GM12878 (cell line): ENCODE results near the gene PRDM16. TPM values are rescaled to one million over a fixed set of nuclear protein-coding genes. Genes with fewer than 3 reads are reported as not detected.

Source experiments
- ATAC-seq: fragments of 200-7000 bp; cut with Tn5 transposase; 3 replicates; pipeline ENCODE4 v1.9.1; 2020; ENCODE audit warnings: mild to moderate bottlenecking, moderate library complexity
- BruUV-seq: library from RNA; stranded (reverse); fragments of 400-500 nt; replicated peaks from 2 replicates; lab custom pipeline; 2021; lab: Mats Ljungman, UMichigan
- CTCF ChIA-PET: fragments of 300-600 bp; sonication (Branson Sonifier 250); formaldehyde crosslinking; extraction: SDS; loops from one replicate; lab custom pipeline; 2021; ENCODE audit warnings: inconsistent platforms; lab: Yijun Ruan, JAX
- POLR2A ChIA-PET: fragments of 350-600 bp; formaldehyde crosslinking; extraction: SDS; loops from one replicate; lab custom pipeline; 2021; ENCODE audit warnings: inconsistent platforms; lab: Charles Lee
- RAD21 ChIA-PET: fragments of 300-600 bp; sonication (Branson Sonifier 250); formaldehyde crosslinking; loops from one replicate; lab custom pipeline; 2023; ENCODE audit warnings: antibody characterized with exemption; ENCODE audit not compliant: unreplicated experiment; lab: Charles Lee
- SMC1A ChIA-PET: fragments of 300-600 bp; sonication (Branson Sonifier 250); formaldehyde crosslinking; loops from one replicate; lab custom pipeline; 2023; ENCODE audit not compliant: unreplicated experiment, uncharacterized antibody; lab: Charles Lee
- DNase-seq: peaks from one replicate; pipeline ENCODE4 v3.0.0-alpha.2; 2011; ENCODE audit warnings: low read depth, low spot score
- FAIRE-seq: peaks from 3 replicates; lab custom pipeline; 2011; peaks lifted over from hg19 to GRCh38; lab: Jason Lieb, UNC
- H2AFZ ChIP-seq: 2 replicates; pipeline ENCODE4 v1.6.0; 2011; ENCODE audit warnings: low read depth, low read length, control low read depth; ENCODE audit not compliant: control insufficient read depth
- H3K27ac ChIP-seq: 2 replicates; pipeline ENCODE4 v1.5.1; 2011; ENCODE audit warnings: control low read depth; ENCODE audit not compliant: control insufficient read depth, insufficient read depth
- H3K27me3 ChIP-seq, 2 experiments: replicated peaks in 1 of 2; 2 replicates each; pipeline versions ENCODE4 v1.6.0 to v1.6.1; 2011; ENCODE audit warnings: low read length in 1 of 2; ENCODE audit not compliant: control insufficient read depth in 2 of 2, insufficient read depth in 2 of 2
- H3K36me3 ChIP-seq, 2 experiments: 2 replicates each; pipeline ENCODE4 v1.5.1; 2011; ENCODE audit warnings: low read length in 1 of 2; ENCODE audit not compliant: control insufficient read depth in 2 of 2, insufficient read depth in 2 of 2
- H3K4me1 ChIP-seq: 2 replicates; pipeline ENCODE4 v1.6.1; 2011; ENCODE audit warnings: mild to moderate bottlenecking, low read length, moderate library complexity, mixed read lengths; ENCODE audit not compliant: control insufficient read depth, insufficient read depth
- H3K4me2 ChIP-seq: 2 replicates; pipeline ENCODE4 v1.6.0; 2011; ENCODE audit warnings: control low read depth; ENCODE audit not compliant: control insufficient read depth, insufficient read depth
- H3K4me3 ChIP-seq: fragments of 200-600 bp; sonication (generic); 2 replicates; pipeline ENCODE4 v1.5.1; 2016
- H3K79me2 ChIP-seq: 2 replicates; pipeline ENCODE4 v1.6.0; 2011; ENCODE audit warnings: low read length; ENCODE audit not compliant: control insufficient read depth, insufficient read depth
- H3K9ac ChIP-seq: 2 replicates; pipeline ENCODE4 v1.8.0; 2011; ENCODE audit warnings: low read length, control low read depth, mixed read lengths; ENCODE audit not compliant: control insufficient read depth, insufficient read depth
- H3K9me3 ChIP-seq: replicated peaks from 3 replicates; pipeline ENCODE4 v1.5.1; 2011; ENCODE audit warnings: mild to moderate bottlenecking, low read length; ENCODE audit not compliant: control insufficient read depth, insufficient read depth
- H4K20me1 ChIP-seq: 2 replicates; pipeline ENCODE4 v1.6.0; 2011; ENCODE audit not compliant: control insufficient read depth, insufficient read depth
- BRCA1 ChIP-seq: IDR thresholded peaks from 2 replicates; pipeline ENCODE4 v1.6.1; 2011; ENCODE audit warnings: low read depth, low read length, improper control_type of control experiment
- CEBPB ChIP-seq, 2 experiments: fragments of 150-350 bp in 1 of 2; IDR thresholded peaks; 2 replicates each; pipeline ENCODE4 v1.6.1; 2012 to 2014; ENCODE audit warnings: low read depth in 2 of 2, low read length in 2 of 2, borderline replicate concordance in 1 of 2, inconsistent platforms in 1 of 2
- DPF2 ChIP-seq: fragments of 450-650 bp; IDR thresholded peaks from 2 replicates; pipeline ENCODE4 v1.6.1; 2017; ENCODE audit warnings: mild to moderate bottlenecking
- EP300 ChIP-seq, 2 experiments: fragments of 150-350 bp in 1 of 2; IDR thresholded peaks; 2 replicates each; pipeline ENCODE4 v1.6.1; 2011 to 2012; ENCODE audit warnings: low read depth in 2 of 2, low read length in 2 of 2, borderline replicate concordance in 1 of 2, improper control_type of control experiment in 1 of 2, inconsistent platforms in 1 of 2; ENCODE audit not compliant: control insufficient read depth in 1 of 2
- ETV6 ChIP-seq, 2 experiments: fragments of 450-650 bp in 1 of 2; IDR thresholded peaks in 1 of 2; conservative IDR thresholded peaks in 1 of 2; 2 replicates each; pipeline ENCODE4 v1.6.1; 2014; ENCODE audit warnings: antibody characterized with exemption in 1 of 2, borderline replicate concordance in 1 of 2, low read depth in 1 of 2, mild to moderate bottlenecking in 1 of 2, moderate library complexity in 1 of 2
- GABPA ChIP-seq: IDR thresholded peaks from 2 replicates; pipeline ENCODE4 v1.6.1; 2014; ENCODE audit warnings: antibody characterized with exemption, low read depth, mild to moderate bottlenecking, inconsistent platforms
- IKZF2 ChIP-seq, 2 experiments: fragments of 450-650 bp; IDR thresholded peaks; 2 replicates each; pipeline ENCODE4 v1.6.1; 2017; ENCODE audit warnings: mild to moderate bottlenecking in 2 of 2, moderate library complexity in 2 of 2
- LARP7 ChIP-seq: fragments of 450-650 bp; IDR thresholded peaks from 2 replicates; pipeline ENCODE4 v1.6.1; 2017; ENCODE audit warnings: mild to moderate bottlenecking
- NFYA ChIP-seq: IDR thresholded peaks from 2 replicates; pipeline ENCODE4 v1.6.1; 2011; ENCODE audit warnings: low read depth, mild to moderate bottlenecking, low read length, improper control_type of control experiment, borderline replicate concordance
- NFYB ChIP-seq: IDR thresholded peaks from 2 replicates; pipeline ENCODE4 v1.6.1; 2011; ENCODE audit warnings: low read depth, mild to moderate bottlenecking, low read length, improper control_type of control experiment, moderate library complexity; ENCODE audit not compliant: insufficient read depth
- NRF1 ChIP-seq: conservative IDR thresholded peaks from 2 replicates; pipeline ENCODE4 v1.6.1; 2011; ENCODE audit warnings: mild to moderate bottlenecking, low read depth, low read length, improper control_type of control experiment
- POLR2A ChIP-seq: IDR thresholded peaks from 2 replicates; pipeline ENCODE4 v1.6.1; 2011; ENCODE audit warnings: low read depth, mild to moderate bottlenecking, low read length
- SMAD1 ChIP-seq: fragments of 450-650 bp; IDR thresholded peaks from 2 replicates; pipeline ENCODE4 v1.6.1; 2018; ENCODE audit warnings: mild to moderate bottlenecking, low read depth; ENCODE audit not compliant: partially characterized antibody
- TBL1XR1 ChIP-seq: IDR thresholded peaks from 2 replicates; pipeline ENCODE4 v1.6.1; 2012; ENCODE audit warnings: low read depth, low read length, improper control_type of control experiment
- ZZZ3 ChIP-seq: IDR thresholded peaks from 2 replicates; pipeline ENCODE4 v1.6.1; 2011; ENCODE audit warnings: low read depth; ENCODE audit not compliant: control insufficient read depth, insufficient read length
- WGBS: methylation state at CpG from one replicate; pipeline ENCODE4 v1.1.6; 2016; ENCODE audit warnings: low lambda C conversion rate; ENCODE audit not compliant: insufficient replicate concordance, insufficient coverage; ENCODE audit errors: missing lambda C conversion rate; 5-methylcytosine and 5-hydroxymethylcytosine counted together
- in situ Hi-C: fragments of 300-500 bp; cut with MboI; formaldehyde crosslinking; loops from 9 replicates; pipeline ENCODE4 v1.14.3; 2018; ENCODE audit warnings: mixed read lengths
- intact Hi-C: fragments of 100-400 bp; cut with micrococcal nuclease; formaldehyde crosslinking; loops from one replicate; pipeline ENCODE4 v1.14.2; 2022; ENCODE audit not compliant: unreplicated experiment
- polyA plus RNA-seq, 11 experiments: library from polyadenylated mRNA; depleted of rRNA in 4 of 11; unstranded in 6 of 11; stranded (reverse) in 5 of 11; fragments of >200 nt; fragmentation: Nextera tagmentation in 4 of 11; fragmentation: Illumina TruSeq in 1 of 11; extraction: Ambion mirVana in 4 of 11; extraction: Trizol in 1 of 11; gene quantifications; 1 replicate in 1 of 11; 2 replicates in 10 of 11; pipeline versions ENCODE4 v1.2.1 to v1.2.3, GENCODE V29; 2011 to 2016; ENCODE audit warnings: inconsistent platforms in 2 of 11, missing spikeins in 2 of 11, low read depth in 1 of 11
- total RNA-seq, 4 experiments: library from RNA; depleted of rRNA in 3 of 4; stranded (reverse); fragments of >200 nt in 3 of 4; fragmentation: Illumina TruSeq in 1 of 4; extraction: Trizol in 1 of 4; gene quantifications; 2 replicates each; pipeline versions ENCODE4 v1.2.1 to v1.2.3, GENCODE V29; 2013 to 2021
- TF ChIP-seq, protein P1 (sequence below): fragments of 450-650 bp; IDR thresholded peaks from 2 replicates; pipeline ENCODE4 v1.6.1; 2018; ENCODE audit warnings: mild to moderate bottlenecking, low read depth, moderate library complexity; ENCODE audit not compliant: partially characterized antibody
- TF ChIP-seq, protein P2 (sequence below): fragments of 450-650 bp; IDR thresholded peaks from 2 replicates; pipeline ENCODE4 v1.6.1; 2016; ENCODE audit warnings: mild to moderate bottlenecking, moderate library complexity, borderline replicate concordance

PRDM16 gene
- total and polyA plus RNA-seq, 10 of the 15 experiments (the other 5 are each of a cell fraction or from before 2014, with no cell fraction given): 0.03 TPM; not detected in 9

DNA sequence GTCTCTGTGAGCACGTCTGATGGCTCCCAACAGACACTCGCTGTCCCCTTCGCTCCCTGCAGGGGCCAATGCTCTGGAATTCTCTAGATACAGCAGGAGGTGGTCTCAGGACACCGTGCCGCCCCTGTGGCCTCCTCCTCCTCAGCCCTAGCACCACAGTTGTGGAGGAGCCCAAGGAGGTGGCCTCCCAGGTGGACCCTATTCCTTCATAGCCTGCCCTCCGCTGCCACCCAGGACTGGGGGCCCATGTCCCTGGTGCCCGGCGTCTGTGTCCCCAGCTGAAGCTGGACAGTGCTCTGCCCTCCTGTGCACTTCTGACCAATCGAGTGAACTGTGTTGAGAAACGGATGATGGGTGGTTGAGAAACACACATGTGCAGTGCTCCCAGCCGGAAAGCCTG lies 235.7 kb downstream of the PRDM16 start (continued):
- TF ChIP-seq, protein P1, sequence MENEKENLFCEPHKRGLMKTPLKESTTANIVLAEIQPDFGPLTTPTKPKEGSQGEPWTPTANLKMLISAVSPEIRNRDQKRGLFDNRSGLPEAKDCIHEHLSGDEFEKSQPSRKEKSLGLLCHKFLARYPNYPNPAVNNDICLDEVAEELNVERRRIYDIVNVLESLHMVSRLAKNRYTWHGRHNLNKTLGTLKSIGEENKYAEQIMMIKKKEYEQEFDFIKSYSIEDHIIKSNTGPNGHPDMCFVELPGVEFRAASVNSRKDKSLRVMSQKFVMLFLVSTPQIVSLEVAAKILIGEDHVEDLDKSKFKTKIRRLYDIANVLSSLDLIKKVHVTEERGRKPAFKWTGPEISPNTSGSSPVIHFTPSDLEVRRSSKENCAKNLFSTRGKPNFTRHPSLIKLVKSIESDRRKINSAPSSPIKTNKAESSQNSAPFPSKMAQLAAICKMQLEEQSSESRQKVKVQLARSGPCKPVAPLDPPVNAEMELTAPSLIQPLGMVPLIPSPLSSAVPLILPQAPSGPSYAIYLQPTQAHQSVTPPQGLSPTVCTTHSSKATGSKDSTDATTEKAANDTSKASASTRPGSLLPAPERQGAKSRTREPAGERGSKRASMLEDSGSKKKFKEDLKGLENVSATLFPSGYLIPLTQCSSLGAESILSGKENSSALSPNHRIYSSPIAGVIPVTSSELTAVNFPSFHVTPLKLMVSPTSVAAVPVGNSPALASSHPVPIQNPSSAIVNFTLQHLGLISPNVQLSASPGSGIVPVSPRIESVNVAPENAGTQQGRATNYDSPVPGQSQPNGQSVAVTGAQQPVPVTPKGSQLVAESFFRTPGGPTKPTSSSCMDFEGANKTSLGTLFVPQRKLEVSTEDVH: no peak
- TF ChIP-seq IKZF2 (IDR thresholded peaks at IDR 0.05) (no peak), NFYA (no peak), ZZZ3 (no peak), GABPA (no peak), LARP7 (no peak), EP300 (IDR thresholded peaks at IDR 0.05; ENCODE audit: borderline replicate concordance in 1 of 2, control insufficient read depth in 1 of 2, low read depth in 2 of 2, low read length in 2 of 2) (no peak)

DNA sequence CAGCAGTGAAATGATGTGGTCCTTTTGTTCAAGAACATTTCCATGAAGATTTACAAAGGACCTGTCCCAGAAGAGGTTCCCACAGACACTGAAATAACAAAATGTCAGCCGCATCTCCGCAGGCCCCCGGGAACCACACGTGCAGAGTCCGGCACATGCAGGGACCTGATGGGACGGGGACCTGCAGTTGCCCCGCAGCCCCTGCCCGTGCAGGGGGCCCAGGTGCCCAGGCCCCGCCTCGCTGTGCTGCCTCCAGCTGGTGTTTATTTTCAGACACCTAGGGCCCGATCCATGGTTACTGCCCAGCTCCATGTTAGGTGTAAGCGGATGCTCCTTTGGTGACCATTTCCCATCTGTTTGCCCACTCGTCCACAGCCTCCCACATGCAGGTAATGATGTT lies 236.2 kb downstream of the PRDM16 start:
- RAD21 ChIA-PET: no interaction called here
- Histone ChIP-seq H3K4me1 (peaks cover 8% of the 10 kb centered on the region), H4K20me1 (no peaks in the 10 kb centered on the region), H3K36me3 (no peaks in the 10 kb centered on the region), H2AFZ (no peak overlapping the region), H3K27me3 (no peaks in the 10 kb centered on the region), H3K4me2 (no peak overlapping the region), H3K27ac (no peak overlapping the region), H3K9me3 (no peaks in the 10 kb centered on the region), H3K4me3 (no peak overlapping the region), H3K79me2 (no peaks in the 10 kb centered on the region), H3K9ac (no peak overlapping the region)
- in situ Hi-C loops: no loop called here
- SMC1A ChIA-PET: no interaction called here
- no peak for DNase-seq
- CTCF ChIA-PET: no interaction called here
- intact Hi-C loops: no loop called here
- POLR2A ChIA-PET: no interaction called here
- ATAC-seq: no peak
- no peak for FAIRE-seq
- WGBS: 57% methylated on average over 13 of the region's 13 CpGs
- BruUV-seq: no TSS peak
- TF ChIP-seq SMAD1: no peak
- TF ChIP-seq ETV6 (conservative IDR thresholded peaks at IDR 0.05 in 1 of 2, IDR thresholded peaks at IDR 0.05 in 1 of 2; ENCODE audit: borderline replicate concordance in 1 of 2, low read depth in 1 of 2): no peak
- TF ChIP-seq TBL1XR1: no peak
- TF ChIP-seq BRCA1: no peak
- TF ChIP-seq, protein P2, sequence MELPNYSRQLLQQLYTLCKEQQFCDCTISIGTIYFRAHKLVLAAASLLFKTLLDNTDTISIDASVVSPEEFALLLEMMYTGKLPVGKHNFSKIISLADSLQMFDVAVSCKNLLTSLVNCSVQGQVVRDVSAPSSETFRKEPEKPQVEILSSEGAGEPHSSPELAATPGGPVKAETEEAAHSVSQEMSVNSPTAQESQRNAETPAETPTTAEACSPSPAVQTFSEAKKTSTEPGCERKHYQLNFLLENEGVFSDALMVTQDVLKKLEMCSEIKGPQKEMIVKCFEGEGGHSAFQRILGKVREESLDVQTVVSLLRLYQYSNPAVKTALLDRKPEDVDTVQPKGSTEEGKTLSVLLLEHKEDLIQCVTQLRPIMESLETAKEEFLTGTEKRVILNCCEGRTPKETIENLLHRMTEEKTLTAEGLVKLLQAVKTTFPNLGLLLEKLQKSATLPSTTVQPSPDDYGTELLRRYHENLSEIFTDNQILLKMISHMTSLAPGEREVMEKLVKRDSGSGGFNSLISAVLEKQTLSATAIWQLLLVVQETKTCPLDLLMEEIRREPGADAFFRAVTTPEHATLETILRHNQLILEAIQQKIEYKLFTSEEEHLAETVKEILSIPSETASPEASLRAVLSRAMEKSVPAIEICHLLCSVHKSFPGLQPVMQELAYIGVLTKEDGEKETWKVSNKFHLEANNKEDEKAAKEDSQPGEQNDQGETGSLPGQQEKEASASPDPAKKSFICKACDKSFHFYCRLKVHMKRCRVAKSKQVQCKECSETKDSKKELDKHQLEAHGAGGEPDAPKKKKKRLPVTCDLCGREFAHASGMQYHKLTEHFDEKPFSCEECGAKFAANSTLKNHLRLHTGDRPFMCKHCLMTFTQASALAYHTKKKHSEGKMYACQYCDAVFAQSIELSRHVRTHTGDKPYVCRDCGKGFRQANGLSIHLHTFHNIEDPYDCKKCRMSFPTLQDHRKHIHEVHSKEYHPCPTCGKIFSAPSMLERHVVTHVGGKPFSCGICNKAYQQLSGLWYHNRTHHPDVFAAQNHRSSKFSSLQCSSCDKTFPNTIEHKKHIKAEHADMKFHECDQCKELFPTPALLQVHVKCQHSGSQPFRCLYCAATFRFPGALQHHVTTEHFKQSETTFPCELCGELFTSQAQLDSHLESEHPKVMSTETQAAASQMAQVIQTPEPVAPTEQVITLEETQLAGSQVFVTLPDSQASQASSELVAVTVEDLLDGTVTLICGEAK: no peak
- TF ChIP-seq NRF1: no peak
- no peak for TF ChIP-seq NFYB
- TF ChIP-seq POLR2A: no peak
- TF ChIP-seq DPF2: no peak
- no peak for TF ChIP-seq CEBPB (IDR thresholded peaks at IDR 0.05; ENCODE audit: borderline replicate concordance in 1 of 2, low read depth in 2 of 2, low read length in 2 of 2)
